Measurements from ENCODE around the gene FOSB.

Gene FOSB

DNA sequence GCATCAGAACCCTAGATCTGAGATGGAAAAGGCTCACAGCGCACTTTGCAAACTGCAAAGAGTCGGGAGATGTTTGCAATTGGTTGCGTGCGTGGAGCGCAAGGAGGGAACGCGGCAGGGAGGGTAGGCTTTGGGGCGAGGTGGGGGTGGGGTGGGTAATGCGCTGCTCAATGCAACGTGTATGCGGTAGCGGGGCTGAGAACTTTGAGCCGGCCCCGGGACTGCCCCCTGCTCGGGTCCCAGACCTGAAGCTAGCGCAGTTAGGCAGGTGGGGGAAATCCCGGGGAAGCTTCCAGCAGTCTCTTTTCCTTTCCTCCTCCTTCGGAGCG, 971 bp downstream of the FOSB start:
- DNase-seq (ENCODE audit: low read depth in 2 of 2) = peak in 1 of 2 donors; percentile 57

DNA sequence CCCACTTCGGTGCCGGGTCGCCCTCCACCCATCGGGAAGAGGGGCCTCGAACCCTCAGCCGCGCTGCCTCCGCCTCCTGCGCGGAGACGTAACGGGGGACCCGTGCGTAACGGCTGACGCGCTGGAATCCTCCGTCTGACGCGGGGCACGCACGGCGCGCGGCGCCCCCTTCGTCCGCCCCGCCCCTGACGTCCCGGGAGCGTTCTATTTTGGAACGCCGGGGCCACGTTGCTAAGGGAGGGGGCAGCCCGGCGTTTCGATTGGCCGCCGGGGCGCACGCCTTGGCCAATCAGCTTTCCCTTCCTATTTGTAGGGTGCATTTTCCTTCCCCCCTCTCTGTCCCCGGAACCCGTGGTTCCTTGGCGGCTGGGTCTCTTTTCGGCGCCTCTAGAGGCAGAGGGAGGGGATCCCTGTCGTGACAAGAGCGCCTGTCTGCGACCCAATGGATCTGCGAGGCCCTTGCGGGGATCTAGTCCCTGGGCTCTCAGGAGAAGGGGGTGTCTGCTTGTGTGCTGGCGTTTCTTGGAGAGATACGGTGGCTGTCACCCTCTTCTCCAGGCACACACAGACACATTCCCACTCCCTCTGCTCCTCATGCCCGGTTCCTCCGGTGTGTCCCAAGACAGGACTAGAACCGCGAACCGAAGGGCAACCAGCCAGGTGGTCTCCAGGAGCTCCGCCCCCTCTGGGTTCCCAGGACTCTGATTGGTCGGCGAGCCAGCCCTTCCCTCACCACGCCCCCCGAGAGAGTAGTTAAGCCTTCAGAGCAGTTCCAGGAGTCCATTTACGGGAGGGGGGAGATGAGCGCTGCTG, 1.5 kb downstream of the FOSB start:
- peak; percentile 87 to 92 for DNase-seq (ENCODE audit: low read depth in 2 of 2)

DNA sequence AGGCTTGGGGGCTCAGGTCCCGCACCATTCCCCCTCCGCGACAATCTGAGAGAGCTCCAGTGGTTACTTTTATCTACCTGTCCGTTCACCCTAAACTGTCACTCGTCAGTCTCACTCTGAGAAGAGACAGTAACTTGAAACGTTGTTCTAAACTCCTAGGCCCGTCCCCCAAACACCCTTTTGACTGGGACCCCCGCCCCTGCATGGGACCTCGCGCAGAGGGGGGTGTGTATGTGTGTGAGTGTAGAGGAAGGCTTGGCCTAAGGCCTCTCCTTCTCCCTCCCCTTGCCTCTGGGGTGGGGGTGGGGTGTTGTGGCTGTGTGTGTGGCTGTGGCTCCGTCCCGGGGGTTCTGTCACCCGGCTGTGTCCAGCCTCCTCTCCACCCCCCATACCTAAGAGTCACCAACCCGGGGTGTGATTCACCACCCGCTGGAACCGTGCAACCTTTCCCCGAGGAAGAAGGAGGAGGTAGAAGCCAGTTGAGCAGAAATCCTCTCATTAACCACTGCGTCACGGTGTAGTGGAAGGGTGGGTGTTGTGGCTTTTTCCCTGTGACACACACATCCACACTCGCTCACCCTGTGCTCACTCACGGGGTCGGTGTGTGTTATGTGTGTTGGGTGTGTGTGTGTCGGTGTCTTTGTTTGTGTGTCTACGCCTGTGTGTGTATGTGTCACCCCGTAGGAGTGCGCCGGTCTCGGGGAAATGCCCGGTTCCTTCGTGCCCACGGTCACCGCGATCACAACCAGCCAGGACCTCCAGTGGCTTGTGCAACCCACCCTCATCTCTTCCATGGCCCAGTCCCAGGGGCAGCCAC, 2.4 kb downstream of the FOSB start:
- DNase-seq (ENCODE audit: low read depth in 2 of 2) = no peak

DNA sequence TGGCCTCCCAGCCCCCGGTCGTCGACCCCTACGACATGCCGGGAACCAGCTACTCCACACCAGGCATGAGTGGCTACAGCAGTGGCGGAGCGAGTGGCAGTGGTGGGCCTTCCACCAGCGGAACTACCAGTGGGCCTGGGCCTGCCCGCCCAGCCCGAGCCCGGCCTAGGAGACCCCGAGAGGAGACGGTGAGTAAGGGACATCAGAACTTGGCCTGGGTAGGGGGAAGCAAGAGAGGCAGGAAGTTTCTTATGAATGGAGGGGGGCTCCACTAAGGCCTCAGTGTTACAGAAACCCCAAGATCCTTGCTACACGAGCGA, 2.9 kb downstream of the FOSB start:
- no peak for DNase-seq (ENCODE audit: low read depth in 2 of 2)

DNA sequence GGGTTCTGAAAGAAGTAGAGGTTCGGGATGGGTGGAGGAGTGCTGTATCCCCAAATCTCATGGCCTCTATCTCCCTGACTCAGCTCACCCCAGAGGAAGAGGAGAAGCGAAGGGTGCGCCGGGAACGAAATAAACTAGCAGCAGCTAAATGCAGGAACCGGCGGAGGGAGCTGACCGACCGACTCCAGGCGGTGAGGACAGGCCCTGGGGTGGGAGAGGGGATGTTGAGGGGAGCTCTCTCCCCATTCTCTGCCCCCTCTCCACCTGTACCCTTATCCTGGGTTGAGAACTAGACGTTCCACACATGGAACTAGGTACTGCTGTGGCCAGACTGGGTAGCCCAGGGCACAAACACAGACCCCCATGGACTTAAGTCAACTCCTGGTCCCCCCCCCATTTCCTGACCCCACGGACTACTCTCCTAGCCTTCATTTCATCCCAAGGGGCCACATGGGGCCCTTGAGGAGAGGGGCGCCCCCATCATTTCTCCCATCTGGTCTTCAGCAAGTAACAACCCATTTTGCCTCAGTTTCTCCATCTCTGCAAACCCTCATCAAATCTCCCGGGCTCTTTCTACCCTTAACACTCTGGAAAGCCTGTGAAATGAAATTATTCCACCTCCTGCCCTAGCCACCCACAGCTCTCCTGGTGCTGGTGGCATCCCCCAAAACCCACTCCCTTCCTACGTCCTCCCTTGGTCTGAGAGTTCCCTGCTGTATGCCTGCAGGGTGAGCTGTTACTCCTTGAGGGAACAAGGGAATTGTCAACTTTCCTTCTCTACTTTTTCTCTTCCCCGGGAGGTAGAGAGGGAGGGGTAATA, 3.5 kb downstream of the FOSB start:
- no peak for DNase-seq (ENCODE audit: low read depth in 2 of 2)

DNA sequence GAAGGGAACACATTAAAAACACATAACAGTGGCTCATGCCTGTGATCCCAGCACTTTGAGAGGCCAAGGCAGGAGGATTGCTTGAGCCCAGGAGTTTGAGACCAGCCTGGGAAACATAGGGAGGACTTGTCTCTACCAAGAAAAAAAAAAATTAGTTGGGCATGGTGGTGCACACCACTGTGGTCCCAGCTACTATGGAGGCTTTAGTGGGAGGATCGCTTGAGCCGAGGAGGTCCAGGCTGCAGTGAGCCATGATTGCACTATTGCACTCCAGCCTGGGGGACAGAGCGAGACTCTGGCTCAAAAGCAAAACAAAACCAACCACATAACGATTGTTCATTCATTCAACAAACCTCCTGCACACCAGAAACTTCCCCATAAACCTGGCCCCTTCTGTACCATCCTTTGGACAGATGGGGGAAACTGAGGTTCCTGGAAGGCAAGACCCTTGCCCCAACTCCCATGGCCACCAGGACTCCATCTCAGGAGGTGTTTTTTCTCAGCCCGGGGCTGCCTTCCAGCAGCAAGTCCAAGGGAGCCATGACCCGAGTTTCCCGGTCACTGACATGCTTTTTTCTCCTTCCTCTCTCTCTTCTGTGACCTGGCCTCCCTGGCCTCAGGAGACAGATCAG, 4.3 kb downstream of the FOSB start:
- DNase-seq (ENCODE audit: low read depth in 2 of 2) = no peak

DNA sequence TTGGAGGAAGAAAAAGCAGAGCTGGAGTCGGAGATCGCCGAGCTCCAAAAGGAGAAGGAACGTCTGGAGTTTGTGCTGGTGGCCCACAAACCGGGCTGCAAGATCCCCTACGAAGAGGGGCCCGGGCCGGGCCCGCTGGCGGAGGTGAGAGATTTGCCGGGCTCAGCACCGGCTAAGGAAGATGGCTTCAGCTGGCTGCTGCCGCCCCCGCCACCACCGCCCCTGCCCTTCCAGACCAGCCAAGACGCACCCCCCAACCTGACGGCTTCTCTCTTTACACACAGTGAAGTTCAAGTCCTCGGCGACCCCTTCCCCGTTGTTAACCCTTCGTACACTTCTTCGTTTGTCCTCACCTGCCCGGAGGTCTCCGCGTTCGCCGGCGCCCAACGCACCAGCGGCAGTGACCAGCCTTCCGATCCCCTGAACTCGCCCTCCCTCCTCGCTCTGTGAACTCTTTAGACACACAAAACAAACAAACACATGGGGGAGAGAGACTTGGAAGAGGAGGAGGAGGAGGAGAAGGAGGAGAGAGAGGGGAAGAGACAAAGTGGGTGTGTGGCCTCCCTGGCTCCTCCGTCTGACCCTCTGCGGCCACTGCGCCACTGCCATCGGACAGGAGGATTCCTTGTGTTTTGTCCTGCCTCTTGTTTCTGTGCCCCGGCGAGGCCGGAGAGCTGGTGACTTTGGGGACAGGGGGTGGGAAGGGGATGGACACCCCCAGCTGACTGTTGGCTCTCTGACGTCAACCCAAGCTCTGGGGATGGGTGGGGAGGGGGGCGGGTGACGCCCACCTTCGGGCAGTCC, 5.0 kb downstream of the FOSB start:
- no peak for DNase-seq (ENCODE audit: low read depth in 2 of 2)

DNA sequence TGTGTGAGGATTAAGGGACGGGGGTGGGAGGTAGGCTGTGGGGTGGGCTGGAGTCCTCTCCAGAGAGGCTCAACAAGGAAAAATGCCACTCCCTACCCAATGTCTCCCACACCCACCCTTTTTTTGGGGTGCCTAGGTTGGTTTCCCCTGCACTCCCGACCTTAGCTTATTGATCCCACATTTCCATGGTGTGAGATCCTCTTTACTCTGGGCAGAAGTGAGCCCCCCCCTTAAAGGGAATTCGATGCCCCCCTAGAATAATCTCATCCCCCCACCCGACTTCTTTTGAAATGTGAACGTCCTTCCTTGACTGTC, 5.5 kb downstream of the FOSB start:
- no peak for DNase-seq (ENCODE audit: low read depth in 2 of 2)

DNA sequence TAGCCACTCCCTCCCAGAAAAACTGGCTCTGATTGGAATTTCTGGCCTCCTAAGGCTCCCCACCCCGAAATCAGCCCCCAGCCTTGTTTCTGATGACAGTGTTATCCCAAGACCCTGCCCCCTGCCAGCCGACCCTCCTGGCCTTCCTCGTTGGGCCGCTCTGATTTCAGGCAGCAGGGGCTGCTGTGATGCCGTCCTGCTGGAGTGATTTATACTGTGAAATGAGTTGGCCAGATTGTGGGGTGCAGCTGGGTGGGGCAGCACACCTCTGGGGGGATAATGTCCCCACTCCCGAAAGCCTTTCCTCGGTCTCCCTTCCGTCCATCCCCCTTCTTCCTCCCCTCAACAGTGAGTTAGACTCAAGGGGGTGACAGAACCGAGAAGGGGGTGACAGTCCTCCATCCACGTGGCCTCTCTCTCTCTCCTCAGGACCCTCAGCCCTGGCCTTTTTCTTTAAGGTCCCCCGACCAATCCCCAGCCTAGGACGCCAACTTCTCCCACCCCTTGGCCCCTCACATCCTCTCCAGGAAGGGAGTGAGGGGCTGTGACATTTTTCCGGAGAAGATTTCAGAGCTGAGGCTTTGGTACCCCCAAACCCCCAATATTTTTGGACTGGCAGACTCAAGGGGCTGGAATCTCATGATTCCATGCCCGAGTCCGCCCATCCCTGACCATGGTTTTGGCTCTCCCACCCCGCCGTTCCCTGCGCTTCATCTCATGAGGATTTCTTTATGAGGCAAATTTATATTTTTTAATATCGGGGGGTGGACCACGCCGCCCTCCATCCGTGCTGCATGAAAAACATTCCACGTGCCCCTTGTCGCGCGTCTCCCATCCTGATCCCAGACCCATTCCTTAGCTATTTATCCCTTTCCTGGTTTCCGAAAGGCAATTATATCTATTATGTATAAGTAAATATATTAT, 6.1 kb downstream of the FOSB start:
- DNase-seq (ENCODE audit: low read depth in 2 of 2) = no peak

DNA sequence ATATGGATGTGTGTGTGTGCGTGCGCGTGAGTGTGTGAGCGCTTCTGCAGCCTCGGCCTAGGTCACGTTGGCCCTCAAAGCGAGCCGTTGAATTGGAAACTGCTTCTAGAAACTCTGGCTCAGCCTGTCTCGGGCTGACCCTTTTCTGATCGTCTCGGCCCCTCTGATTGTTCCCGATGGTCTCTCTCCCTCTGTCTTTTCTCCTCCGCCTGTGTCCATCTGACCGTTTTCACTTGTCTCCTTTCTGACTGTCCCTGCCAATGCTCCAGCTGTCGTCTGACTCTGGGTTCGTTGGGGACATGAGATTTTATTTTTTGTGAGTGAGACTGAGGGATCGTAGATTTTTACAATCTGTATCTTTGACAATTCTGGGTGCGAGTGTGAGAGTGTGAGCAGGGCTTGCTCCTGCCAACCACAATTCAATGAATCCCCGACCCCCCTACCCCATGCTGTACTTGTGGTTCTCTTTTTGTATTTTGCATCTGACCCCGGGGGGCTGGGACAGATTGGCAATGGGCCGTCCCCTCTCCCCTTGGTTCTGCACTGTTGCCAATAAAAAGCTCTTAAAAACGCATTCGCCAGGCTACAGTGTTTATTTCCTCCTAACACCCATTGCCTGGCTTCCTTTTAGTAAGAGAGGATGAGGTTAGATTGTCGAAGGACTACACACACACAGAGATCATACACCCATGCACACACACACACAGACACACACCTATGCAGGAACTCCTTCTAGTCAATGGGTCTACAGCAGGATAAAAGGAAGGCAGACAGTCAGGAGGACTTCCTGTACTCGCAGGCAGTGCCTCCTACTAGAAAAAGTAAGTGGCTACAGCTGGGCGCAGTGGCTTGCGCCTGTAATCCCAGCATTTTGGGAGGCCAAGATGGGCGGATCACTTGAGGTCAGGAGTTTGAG, 7.1 kb downstream of the FOSB start:
- no peak for DNase-seq (ENCODE audit: low read depth in 2 of 2)

DNA sequence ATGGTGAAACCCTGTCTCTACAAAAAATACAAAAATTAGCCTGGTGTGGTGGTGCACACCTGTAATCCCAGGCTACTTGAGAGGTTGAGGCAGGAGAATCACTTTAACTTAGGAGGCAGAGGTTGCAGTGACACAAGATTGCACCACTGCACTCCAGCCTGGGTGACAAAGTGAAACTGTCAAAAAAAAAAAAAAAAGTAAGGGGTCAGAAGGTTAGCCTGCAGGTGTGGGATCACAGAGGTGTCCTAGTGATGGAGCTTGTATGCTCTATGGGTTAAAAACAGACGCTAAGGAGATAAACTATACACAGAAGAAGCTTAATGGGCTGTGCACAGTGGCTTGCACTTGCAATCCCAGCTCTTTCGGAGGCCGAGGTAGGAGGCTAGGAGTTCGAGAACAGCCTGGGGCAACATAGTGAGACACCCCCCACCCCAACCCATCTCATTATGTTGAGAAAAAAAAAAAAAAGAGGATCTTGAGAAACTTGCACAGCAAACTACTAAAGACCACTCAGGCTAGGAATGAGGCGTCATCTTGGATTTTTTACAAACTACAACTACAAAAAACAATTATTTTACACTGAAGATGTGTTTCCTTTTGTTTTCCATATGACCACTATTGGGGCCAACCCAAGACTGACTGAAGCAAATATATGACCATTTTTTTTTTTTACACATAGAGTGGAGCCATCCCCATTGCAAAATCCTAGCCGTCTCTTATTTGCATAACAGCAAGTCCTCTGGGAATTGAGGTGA, 7.9 kb downstream of the FOSB start:
- DNase-seq (ENCODE audit: low read depth in 2 of 2) = no peak

DNA sequence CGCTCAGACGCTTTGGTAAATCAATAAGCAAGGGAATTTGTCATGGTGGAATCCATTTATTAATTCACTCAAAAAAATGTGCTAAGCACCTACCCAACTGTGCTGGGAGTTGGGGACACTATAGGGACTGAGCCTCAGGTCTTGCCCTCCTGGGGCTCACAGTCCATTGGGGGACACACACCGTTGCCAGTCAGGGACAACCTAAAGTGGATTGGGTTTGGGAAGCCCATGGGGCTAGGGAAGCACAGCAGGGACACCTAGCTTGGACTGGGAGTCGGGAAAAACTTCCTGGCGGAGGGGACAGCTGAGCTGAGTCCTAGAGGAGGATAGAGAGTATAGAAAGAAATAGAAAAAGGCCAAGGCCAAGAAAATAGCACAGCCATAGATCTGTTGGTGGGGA, 8.5 kb downstream of the FOSB start:
- no peak for DNase-seq (ENCODE audit: low read depth in 2 of 2)

DNA sequence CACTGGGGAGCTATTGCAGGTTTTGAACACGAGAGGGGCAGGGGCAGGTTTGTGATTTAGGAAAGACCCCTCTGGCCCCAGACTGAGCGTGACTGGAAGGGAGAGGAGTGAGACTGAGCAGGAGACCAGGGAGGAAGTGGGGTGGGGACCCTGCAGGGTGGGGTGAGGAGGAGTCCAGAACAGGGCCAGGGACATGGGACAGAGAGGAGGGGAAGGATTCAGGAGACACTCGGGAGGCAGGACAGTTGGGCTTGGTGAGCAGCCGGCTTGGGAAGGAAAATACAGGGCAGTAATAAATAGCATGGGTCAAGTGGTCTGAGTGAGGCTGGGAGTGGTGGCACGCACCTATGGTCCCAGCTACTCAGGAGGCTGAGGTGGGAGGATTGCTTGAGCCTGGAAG, 9.4 kb downstream of the FOSB start:
- no peak for DNase-seq (ENCODE audit: low read depth in 2 of 2)

DNA sequence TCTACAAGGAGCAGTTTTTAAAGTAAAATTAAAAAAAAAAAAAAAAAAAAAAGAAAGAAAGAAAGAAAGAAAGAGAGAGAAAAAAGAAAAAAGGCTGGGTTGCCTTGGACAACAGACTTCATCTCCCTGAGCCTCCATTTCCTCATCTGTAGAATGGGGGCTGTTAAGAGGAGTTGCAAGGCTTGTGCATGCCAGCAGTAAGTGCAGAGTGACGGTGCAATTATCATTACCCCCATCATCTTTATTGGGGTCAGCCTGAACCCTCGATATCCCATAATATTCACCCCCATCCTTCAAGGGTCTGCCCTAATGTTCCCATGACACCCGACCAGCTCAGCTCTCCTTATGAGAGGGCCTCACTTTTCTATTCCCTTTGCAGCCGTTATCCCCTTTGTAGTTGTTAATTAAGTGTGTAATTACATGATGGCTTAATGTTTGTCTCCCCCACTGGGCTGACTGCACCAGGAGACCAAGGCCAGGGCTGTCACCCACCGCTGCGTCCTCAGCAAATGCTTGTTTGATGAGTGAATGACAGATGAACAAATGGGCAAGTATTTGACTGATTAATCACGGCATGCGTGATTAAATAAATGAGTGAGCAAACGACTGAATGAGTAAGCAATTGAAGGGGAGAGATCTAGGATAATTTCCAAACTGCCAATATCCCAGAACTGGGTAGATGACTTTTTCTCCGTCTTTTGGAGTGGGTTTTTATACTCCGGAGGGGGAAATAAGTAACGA, 10.1 kb downstream of the FOSB start:
- no peak for DNase-seq (ENCODE audit: low read depth in 2 of 2)

DNA sequence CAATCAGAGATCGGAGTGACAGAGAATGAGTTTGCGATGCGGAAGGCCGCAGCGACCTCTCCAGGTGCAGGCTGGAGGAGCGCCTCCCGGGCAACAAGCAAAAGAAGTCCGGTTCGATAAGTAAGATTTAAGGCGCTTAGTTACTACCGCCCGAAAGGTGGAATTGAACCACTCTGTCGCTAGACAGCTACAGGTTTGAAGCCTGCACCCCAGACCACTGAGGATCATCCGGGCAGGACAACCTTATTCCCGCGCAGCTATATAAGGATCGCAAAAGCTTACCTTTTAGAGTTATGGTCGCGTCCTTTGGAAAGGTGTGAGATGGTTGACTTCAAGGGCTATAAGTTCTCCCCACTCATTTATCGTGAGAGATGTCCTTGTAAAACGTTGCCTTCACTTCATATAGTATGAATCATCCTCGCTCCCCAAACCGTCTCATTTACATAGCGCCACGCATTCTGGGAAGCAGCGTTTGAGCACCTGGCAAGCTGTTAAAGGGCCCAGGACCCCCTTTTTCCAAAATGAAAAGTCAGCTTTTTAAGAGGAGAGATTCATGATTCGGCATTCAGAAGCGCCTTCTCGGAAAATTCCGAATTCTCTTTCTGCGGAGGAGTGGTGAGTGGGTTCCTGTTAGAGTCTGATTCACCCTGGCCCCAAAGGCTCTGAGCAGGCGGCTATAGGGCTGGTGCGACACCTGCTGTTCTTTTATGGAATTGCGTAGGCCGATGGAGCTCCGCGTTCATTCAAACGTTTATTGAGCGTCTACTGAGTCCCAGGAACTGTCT, 10.8 kb downstream of the FOSB start:
- DNase-seq (ENCODE audit: low read depth in 2 of 2) = peak; percentile 86 to 90

DNA sequence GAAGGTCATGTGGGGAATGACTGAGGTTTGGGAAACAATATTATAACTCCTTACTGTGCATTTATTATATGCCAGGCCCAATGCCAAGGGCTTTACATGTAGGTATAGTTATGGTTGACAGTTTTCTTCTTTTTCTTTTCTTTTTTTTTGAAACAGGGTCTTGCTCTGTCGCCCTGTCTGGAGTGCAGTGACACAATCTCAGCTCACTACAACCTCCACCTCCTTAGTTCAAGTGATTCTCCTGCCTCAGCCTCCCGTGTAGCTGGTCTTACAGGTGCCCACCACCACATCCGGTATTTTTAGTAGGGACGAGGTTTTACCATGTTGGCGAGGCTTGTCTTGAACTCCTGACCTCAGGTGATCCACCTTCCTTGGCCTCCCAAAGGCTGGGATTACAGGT, 15.2 kb downstream of the FOSB start:
- no peak for DNase-seq (ENCODE audit: low read depth in 2 of 2)

Measured in stimulated activated CD4-positive, alpha-beta T cell treated with anti-CD3 and anti-CD28 coated beads, Interleukin-15, amount 100 ng/mL, for 48 hours (primary cell).